ENCODE data around the gene PRDM11. TPM values are rescaled to one million over a fixed set of nuclear protein-coding genes. Genes with fewer than 3 reads are reported as not detected.

Gene PRDM11
- total and polyA plus RNA-seq, 10 of the 15 experiments (the other 5 are each of a cell fraction or from before 2014, with no cell fraction given): 0.03 to 2.4 (median 0.53) TPM

- CTCF ChIA-PET: no interaction called here
- 39% methylated on average over 4 of the region's 4 CpGs for WGBS (ENCODE audit: insufficient coverage, insufficient replicate concordance, low lambda C conversion rate, missing lambda C conversion rate)
- POLR2A ChIA-PET: no interaction called here
Measured at GRCh38 chr11:45142241-45143055, 4.0 kb upstream of the PRDM11 start.

More at GRCh38 chr11:45142241-45143055, 4.0 kb upstream of the PRDM11 start:
- Histone ChIP-seq H3K9ac (ENCODE audit: control insufficient read depth, insufficient read depth, low read length) (no peak overlapping the region), H3K4me2 (ENCODE audit: control insufficient read depth, insufficient read depth) (no peak overlapping the region), H3K27ac (ENCODE audit: control insufficient read depth, insufficient read depth) (no peak overlapping the region), H2AFZ (ENCODE audit: control insufficient read depth, low read depth, low read length) (no peak overlapping the region), H3K4me3 (no peak overlapping the region), H3K79me2 (ENCODE audit: control insufficient read depth, insufficient read depth, low read length) (no peaks in the 10 kb centered on the region), H3K9me3 (replicated peaks; ENCODE audit: control insufficient read depth, insufficient read depth, low read length) (no peaks in the 10 kb centered on the region), H3K36me3 (ENCODE audit: control insufficient read depth in 2 of 2, insufficient read depth in 2 of 2, low read length in 1 of 2) (no peaks in the 10 kb centered on the region), H4K20me1 (ENCODE audit: control insufficient read depth, insufficient read depth) (no peaks in the 10 kb centered on the region), H3K4me1 (ENCODE audit: control insufficient read depth, insufficient read depth, low read length) (no peaks in the 10 kb centered on the region; the same call in 1 of the 2 replicates), H3K27me3 (replicated peaks in 1 of 2; ENCODE audit: control insufficient read depth in 2 of 2, insufficient read depth in 2 of 2, low read length in 1 of 2) (peaks cover 3 to 6% of the 10 kb centered on the region in 2 experiments)
- in situ Hi-C loops (cut with MboI): no loop called here
- ChIA-PET SMC1A (ENCODE audit: uncharacterized antibody, unreplicated experiment) (no interaction called here), RAD21 (ENCODE audit: unreplicated experiment) (no interaction called here)
- no peak for ATAC-seq
- BruUV-seq (replicated peaks): no TSS peak
- DNase-seq (ENCODE audit: low read depth, low spot score): no peak
- intact Hi-C loops (cut with micrococcal nuclease; ENCODE audit: unreplicated experiment): no loop called here
- TF ChIP-seq ZNF592 (IDR thresholded peaks at IDR 0.05) (no peak), NR2C2 (IDR thresholded peaks at IDR 0.05; ENCODE audit: borderline replicate concordance, control insufficient read depth, insufficient read length, low read depth) (no peak), SUZ12 (IDR thresholded peaks at IDR 0.05; ENCODE audit: unreplicated experiment) (no peak), KLF5 (IDR thresholded peaks at IDR 0.05; ENCODE audit: partially characterized antibody) (no peak), ATF3 (IDR thresholded peaks at IDR 0.05; ENCODE audit: borderline replicate concordance, extremely low read depth, low read depth, low read length) (no peak), ZNF217 (IDR thresholded peaks at IDR 0.05) (no peak), POLR2A (IDR thresholded peaks at IDR 0.05; ENCODE audit: low read depth, low read length) (no peak), YY1 (IDR thresholded peaks at IDR 0.05; ENCODE audit: low read depth, low read length) (no peak), CUX1 (IDR thresholded peaks at IDR 0.05; ENCODE audit: insufficient replicate concordance, low read depth, low read length) (no peak), CTCF (IDR thresholded peaks at IDR 0.05 in 2 of 3, conservative IDR thresholded peaks at IDR 0.05 in 1 of 3; ENCODE audit: control insufficient read depth in 2 of 3, extremely low read depth in 1 of 3, insufficient read depth in 1 of 3, low read depth in 3 of 3, low read length in 3 of 3) (no peak)
- no peak for FAIRE-seq
